H9 (cell line): Measurements from ENCODE around the gene HOXD12. TPM values are rescaled to one million over a fixed set of nuclear protein-coding genes. Genes with fewer than 3 reads are reported as not detected.

ENCODE experiments used
- DNase-seq: peaks from one replicate; pipeline ENCODE4 v3.0.0-alpha.2; 2017
- H2AFZ ChIP-seq: one replicate; pipeline ENCODE4 v1.6.1; 2013; ENCODE audit warnings: mild to moderate bottlenecking, low read length, control low read depth, moderate library complexity
- H2AK5ac ChIP-seq: 2 replicates; pipeline ENCODE4 v1.6.1; 2013; ENCODE audit warnings: low read length, control low read depth, mixed read lengths; ENCODE audit not compliant: insufficient read length
- H2BK120ac ChIP-seq: one replicate; pipeline ENCODE4 v1.6.1; 2013; ENCODE audit warnings: low read depth, mild to moderate bottlenecking, low read length, control low read depth, inconsistent platforms; ENCODE audit not compliant: poor library complexity, severe bottlenecking
- H2BK12ac ChIP-seq: 2 replicates; pipeline ENCODE4 v1.6.1; 2013; ENCODE audit warnings: low read length, control low read depth, mixed read lengths, low read depth; ENCODE audit not compliant: insufficient read length
- H2BK15ac ChIP-seq: 2 replicates; pipeline ENCODE4 v1.6.1; 2013; ENCODE audit warnings: low read depth, low read length, control low read depth
- H2BK20ac ChIP-seq: one replicate; pipeline ENCODE4 v1.6.1; 2013; ENCODE audit warnings: low read depth, mild to moderate bottlenecking, low read length, control low read depth, inconsistent platforms; ENCODE audit not compliant: poor library complexity, severe bottlenecking
- H2BK5ac ChIP-seq: 2 replicates; pipeline ENCODE4 v1.6.1; 2013; ENCODE audit warnings: low read length, control low read depth, mixed read lengths; ENCODE audit not compliant: insufficient read length
- H3K14ac ChIP-seq: 2 replicates; pipeline ENCODE4 v1.6.1; 2013; ENCODE audit warnings: low read length, control low read depth; ENCODE audit not compliant: insufficient read depth
- H3K18ac ChIP-seq: 2 replicates; pipeline ENCODE4 v1.6.1; 2013; ENCODE audit warnings: low read depth, mild to moderate bottlenecking, mixed read lengths, low read length, control low read depth; ENCODE audit not compliant: insufficient read length
- H3K23ac ChIP-seq: 2 replicates; pipeline ENCODE4 v1.6.1; 2013; ENCODE audit warnings: low read length, control low read depth, mixed read lengths, low read depth; ENCODE audit not compliant: insufficient read length
- H3K23me2 ChIP-seq: 2 replicates; pipeline ENCODE4 v1.6.1; 2013; ENCODE audit warnings: low read depth, mild to moderate bottlenecking, mixed read lengths, low read length, control low read depth; ENCODE audit not compliant: insufficient read length, poor library complexity, severe bottlenecking
- H3K27ac ChIP-seq: 2 replicates; pipeline ENCODE4 v1.5.1; 2013; ENCODE audit warnings: low read length, control low read depth, mixed read lengths, low read depth; ENCODE audit not compliant: insufficient read length
- H3K27me3 ChIP-seq: 2 replicates; pipeline ENCODE4 v1.6.1; 2013; ENCODE audit warnings: low read length, control low read depth, inconsistent platforms; ENCODE audit not compliant: insufficient read depth
- H3K4ac ChIP-seq: 2 replicates; pipeline ENCODE4 v1.6.1; 2013; ENCODE audit warnings: low read depth, mild to moderate bottlenecking, control low read depth, inconsistent platforms, low read length, moderate library complexity
- H3K4me1 ChIP-seq: 2 replicates; pipeline ENCODE4 v1.6.1; 2013; ENCODE audit warnings: low read length, control low read depth, inconsistent platforms; ENCODE audit not compliant: insufficient read depth
- H3K4me2 ChIP-seq: 2 replicates; pipeline ENCODE4 v1.6.1; 2013; ENCODE audit warnings: low read length, control low read depth, mixed read lengths; ENCODE audit not compliant: insufficient read length, insufficient read depth
- H3K56ac ChIP-seq: 2 replicates; pipeline ENCODE4 v1.6.1; 2013; ENCODE audit warnings: low read depth, mild to moderate bottlenecking, mixed read lengths, low read length, control low read depth; ENCODE audit not compliant: insufficient read length
- H3K79me1 ChIP-seq: 2 replicates; pipeline ENCODE4 v1.6.1; 2013; ENCODE audit warnings: low read depth, mild to moderate bottlenecking, moderate library complexity, low read length, control low read depth, inconsistent platforms; ENCODE audit not compliant: insufficient read depth, poor library complexity, severe bottlenecking
- H3K79me2 ChIP-seq: 2 replicates; pipeline ENCODE4 v1.6.1; 2013; ENCODE audit warnings: low read length, control low read depth, inconsistent platforms; ENCODE audit not compliant: insufficient read depth
- H3K9ac ChIP-seq: 2 replicates; pipeline ENCODE4 v1.6.1; 2013; ENCODE audit warnings: low read length, control low read depth, mixed read lengths; ENCODE audit not compliant: insufficient read length; ENCODE audit errors: extremely low read depth
- H3K9me3 ChIP-seq: one replicate; pipeline ENCODE4 v1.6.1; 2013; ENCODE audit warnings: low read depth, low read length, inconsistent platforms; ENCODE audit not compliant: control insufficient read depth
- H3T11ph ChIP-seq: one replicate; pipeline ENCODE4 v1.6.1; 2013; ENCODE audit warnings: mild to moderate bottlenecking, low read length, control low read depth, inconsistent platforms
- H4K20me1 ChIP-seq: one replicate; pipeline ENCODE4 v1.6.1; 2013; ENCODE audit not compliant: control insufficient read depth, insufficient read length, insufficient read depth
- H4K5ac ChIP-seq: 2 replicates; pipeline ENCODE4 v1.6.1; 2013; ENCODE audit warnings: low read depth, mild to moderate bottlenecking, mixed read lengths, low read length, control low read depth; ENCODE audit not compliant: insufficient read length
- H4K8ac ChIP-seq: replicated peaks from 2 replicates; pipeline ENCODE4 v1.6.1; 2013; ENCODE audit warnings: low read length, control low read depth, mixed read lengths, low read depth; ENCODE audit not compliant: insufficient read length
- H4K91ac ChIP-seq: 2 replicates; pipeline ENCODE4 v1.6.1; 2013; ENCODE audit warnings: low read depth, mild to moderate bottlenecking, moderate library complexity, mixed read lengths, low read length, control low read depth; ENCODE audit not compliant: insufficient read length
- H3K27ac Mint-ChIP-seq, 3 experiments: 2 replicates in 2 of 3; 3 replicates in 1 of 3; pipeline ENCODE4 v1.8.0; 2020 to 2021; ENCODE audit warnings: mixed read lengths in 3 of 3, mild to moderate bottlenecking in 1 of 3, moderate library complexity in 1 of 3
- H3K27me3 Mint-ChIP-seq: 2 replicates; pipeline ENCODE4 v1.8.0; 2021; ENCODE audit warnings: low read depth, mild to moderate bottlenecking, moderate library complexity, mixed read lengths
- H3K36me3 Mint-ChIP-seq, 3 experiments: 2 replicates in 2 of 3; 3 replicates in 1 of 3; pipeline ENCODE4 v1.8.0; 2020 to 2021; ENCODE audit warnings: low read depth in 3 of 3, mixed read lengths in 3 of 3; ENCODE audit not compliant: insufficient read depth in 1 of 3
- H3K4me1 Mint-ChIP-seq, 2 experiments: 2 replicates each; pipeline ENCODE4 v1.8.0; 2020; ENCODE audit warnings: mixed read lengths in 2 of 2
- H3K4me3 Mint-ChIP-seq, 2 experiments: 2 replicates in 1 of 2; 3 replicates in 1 of 2; pipeline ENCODE4 v1.8.0; 2020 to 2021; ENCODE audit warnings: mild to moderate bottlenecking in 2 of 2, mixed read lengths in 2 of 2, moderate library complexity in 1 of 2
- H3K9me3 Mint-ChIP-seq, 2 experiments: 2 replicates in 1 of 2; 3 replicates in 1 of 2; pipeline ENCODE4 v1.8.0; 2020; ENCODE audit warnings: mild to moderate bottlenecking in 2 of 2, mixed read lengths in 2 of 2, moderate library complexity in 1 of 2
- WGBS: extraction: QIAGEN DNeasy Blood & Tissue Kit; methylation state at CpG from one replicate; pipeline ENCODE4 v1.1.7; 2013; ENCODE audit warnings: missing lambda C conversion rate, low lambda C conversion rate, mixed read lengths; ENCODE audit not compliant: insufficient read length; ENCODE audit errors: extremely low coverage; 5-methylcytosine and 5-hydroxymethylcytosine counted together
- total RNA-seq: library from RNA; stranded (reverse); gene quantifications from 2 replicates; pipeline ENCODE4 v1.2.1, GENCODE V29; 2021
- TF ChIP-seq, protein P1 (sequence below): fragments of 200-600 bp; sonication (generic); conservative IDR thresholded peaks from 3 replicates; pipeline ENCODE4 v1.8.0; 2021; ENCODE audit warnings: antibody characterized with exemption, mild to moderate bottlenecking

Gene HOXD12
- total RNA-seq, 1 experiment from 2014 or later = not detected

DNA sequence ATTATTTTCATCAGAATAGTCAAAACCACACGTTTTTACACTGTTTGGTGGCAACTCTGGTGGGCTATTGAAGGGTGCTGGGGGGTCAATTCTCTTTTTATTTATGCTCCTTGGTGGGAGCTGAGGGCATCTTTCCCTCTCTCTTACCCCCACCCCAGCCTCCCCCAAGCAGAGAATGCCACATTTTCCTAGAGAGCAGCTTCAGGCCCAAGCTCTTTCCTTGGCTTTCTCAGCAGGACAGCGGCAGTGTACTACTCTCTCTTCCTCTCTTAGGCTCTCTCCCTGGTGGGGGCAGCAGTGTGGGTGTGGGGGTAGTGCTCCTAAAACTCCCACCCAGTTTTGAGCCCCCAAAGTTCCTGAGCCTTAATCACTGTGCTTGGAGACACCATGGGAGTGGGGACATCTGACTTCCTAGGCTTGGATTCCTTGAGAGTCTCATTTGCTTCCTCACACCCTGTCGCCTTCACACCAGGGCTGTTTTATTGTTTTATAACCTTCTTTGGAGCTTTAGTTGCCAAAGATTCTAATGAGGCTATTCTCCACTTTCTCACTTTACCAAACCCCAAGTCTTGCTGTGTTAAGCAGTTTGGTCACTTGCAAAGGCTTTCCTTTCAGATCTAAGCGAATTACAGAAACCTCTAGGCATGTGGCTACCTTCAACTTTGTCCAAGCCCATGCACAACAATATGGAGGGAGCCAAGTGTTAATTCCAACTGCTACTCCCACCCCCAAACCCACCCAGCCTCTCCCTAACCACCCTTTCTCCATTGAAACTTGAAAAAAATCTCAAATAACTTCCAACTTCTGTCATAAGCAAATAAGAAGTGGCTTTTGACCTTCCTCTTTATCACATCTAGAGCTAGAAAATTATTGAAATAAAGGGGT, 45.7 kb downstream of the HOXD12 start:
- H2BK20ac ChIP-seq = no peak overlapping the region
- H3K18ac ChIP-seq = no peak overlapping the region
- Mint-ChIP-seq H3K36me3 (no peaks in the 10 kb centered on the region; a peak in 1 of 7 replicates), H3K27me3 (peaks cover 98% of the 10 kb centered on the region), H3K27ac (no peak overlapping the region), H3K9me3 (peaks cover 0 to 7% of the 10 kb centered on the region in 2 experiments; a peak in 4 of 5 replicates), H3K4me3 (no peak overlapping the region), H3K4me1 (peaks cover 2 to 15% of the 10 kb centered on the region in 2 experiments; a peak in 3 of 4 replicates)
- no peak overlapping the region for H3K14ac ChIP-seq
- H3K27ac ChIP-seq = no peak overlapping the region
- H4K91ac ChIP-seq = no peak overlapping the region
- H3K79me1 ChIP-seq = no peaks in the 10 kb centered on the region
- peaks cover 88% of the 10 kb centered on the region for H3K27me3 ChIP-seq
- H2AK5ac ChIP-seq = no peak overlapping the region
- no peaks in the 10 kb centered on the region for H3K4me1 ChIP-seq
- no peak overlapping the region for H2BK5ac ChIP-seq
- TF ChIP-seq, protein P1, sequence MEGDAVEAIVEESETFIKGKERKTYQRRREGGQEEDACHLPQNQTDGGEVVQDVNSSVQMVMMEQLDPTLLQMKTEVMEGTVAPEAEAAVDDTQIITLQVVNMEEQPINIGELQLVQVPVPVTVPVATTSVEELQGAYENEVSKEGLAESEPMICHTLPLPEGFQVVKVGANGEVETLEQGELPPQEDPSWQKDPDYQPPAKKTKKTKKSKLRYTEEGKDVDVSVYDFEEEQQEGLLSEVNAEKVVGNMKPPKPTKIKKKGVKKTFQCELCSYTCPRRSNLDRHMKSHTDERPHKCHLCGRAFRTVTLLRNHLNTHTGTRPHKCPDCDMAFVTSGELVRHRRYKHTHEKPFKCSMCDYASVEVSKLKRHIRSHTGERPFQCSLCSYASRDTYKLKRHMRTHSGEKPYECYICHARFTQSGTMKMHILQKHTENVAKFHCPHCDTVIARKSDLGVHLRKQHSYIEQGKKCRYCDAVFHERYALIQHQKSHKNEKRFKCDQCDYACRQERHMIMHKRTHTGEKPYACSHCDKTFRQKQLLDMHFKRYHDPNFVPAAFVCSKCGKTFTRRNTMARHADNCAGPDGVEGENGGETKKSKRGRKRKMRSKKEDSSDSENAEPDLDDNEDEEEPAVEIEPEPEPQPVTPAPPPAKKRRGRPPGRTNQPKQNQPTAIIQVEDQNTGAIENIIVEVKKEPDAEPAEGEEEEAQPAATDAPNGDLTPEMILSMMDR = no peak
- H3K79me2 ChIP-seq = no peaks in the 10 kb centered on the region
- H3K9ac ChIP-seq = no peak overlapping the region
- H3K56ac ChIP-seq = no peak overlapping the region
- no peaks in the 10 kb centered on the region for H3K23me2 ChIP-seq
- H3K4ac ChIP-seq = no peak overlapping the region
- no peak overlapping the region; the same call in 1 of the 2 replicates for H2BK15ac ChIP-seq
- no CpG with 5 or more reads among the region's 4 CpGs for WGBS
- H3T11ph ChIP-seq = no peak overlapping the region
- no peak overlapping the region for H2AFZ ChIP-seq
- no peak overlapping the region for H3K4me2 ChIP-seq
- no peaks in the 10 kb centered on the region for H4K20me1 ChIP-seq
- H2BK12ac ChIP-seq = no peak overlapping the region
- no peaks in the 10 kb centered on the region for H3K9me3 ChIP-seq
- H4K8ac ChIP-seq = no peak overlapping the region
- no peak overlapping the region for H4K5ac ChIP-seq
- H3K23ac ChIP-seq = no peak overlapping the region
- H2BK120ac ChIP-seq = no peak overlapping the region
- DNase-seq = no peak
